ENCODE data around the gene MBD1.
"Not testable (repeated sequence)": the region's sequence is repeated elsewhere in the genome, so short reads cannot be mapped to it uniquely, and the experiment has no call there.

The MBD1 gene

DNA sequence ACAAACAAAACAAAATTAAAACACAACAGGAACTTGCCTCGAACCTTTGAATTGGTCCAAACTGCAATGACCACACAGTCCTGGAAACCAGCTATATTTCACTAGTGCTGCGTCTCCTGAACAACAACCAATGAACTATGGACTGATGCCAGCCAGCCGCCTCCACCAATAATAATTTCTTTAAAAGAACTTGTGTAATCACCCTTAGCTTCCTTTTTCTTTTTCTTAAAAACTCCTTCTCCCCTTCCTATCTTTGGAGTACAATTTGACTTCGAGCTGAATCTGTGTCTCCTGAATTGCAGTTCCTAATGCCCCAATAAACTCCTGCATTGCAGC lies 7.8 kb upstream of the MBD1 start:
- TF ChIP-seq, protein P1, sequence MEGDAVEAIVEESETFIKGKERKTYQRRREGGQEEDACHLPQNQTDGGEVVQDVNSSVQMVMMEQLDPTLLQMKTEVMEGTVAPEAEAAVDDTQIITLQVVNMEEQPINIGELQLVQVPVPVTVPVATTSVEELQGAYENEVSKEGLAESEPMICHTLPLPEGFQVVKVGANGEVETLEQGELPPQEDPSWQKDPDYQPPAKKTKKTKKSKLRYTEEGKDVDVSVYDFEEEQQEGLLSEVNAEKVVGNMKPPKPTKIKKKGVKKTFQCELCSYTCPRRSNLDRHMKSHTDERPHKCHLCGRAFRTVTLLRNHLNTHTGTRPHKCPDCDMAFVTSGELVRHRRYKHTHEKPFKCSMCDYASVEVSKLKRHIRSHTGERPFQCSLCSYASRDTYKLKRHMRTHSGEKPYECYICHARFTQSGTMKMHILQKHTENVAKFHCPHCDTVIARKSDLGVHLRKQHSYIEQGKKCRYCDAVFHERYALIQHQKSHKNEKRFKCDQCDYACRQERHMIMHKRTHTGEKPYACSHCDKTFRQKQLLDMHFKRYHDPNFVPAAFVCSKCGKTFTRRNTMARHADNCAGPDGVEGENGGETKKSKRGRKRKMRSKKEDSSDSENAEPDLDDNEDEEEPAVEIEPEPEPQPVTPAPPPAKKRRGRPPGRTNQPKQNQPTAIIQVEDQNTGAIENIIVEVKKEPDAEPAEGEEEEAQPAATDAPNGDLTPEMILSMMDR (conservative IDR thresholded peaks at IDR 0.05; ENCODE audit: low read length) = no peak
- no peak for TF ChIP-seq EZH2phosphoT487 (IDR thresholded peaks at IDR 0.05; ENCODE audit: borderline replicate concordance)
- Histone ChIP-seq H3K9me2 (replicated peaks; ENCODE audit: low read depth, low read length) (no peaks in the 10 kb centered on the region), H2AFZ (ENCODE audit: low read length) (no peak overlapping the region), H3K4me2 (ENCODE audit: low read depth, low read length, poor library complexity, severe bottlenecking) (no peak overlapping the region), H3K27me3 (ENCODE audit: insufficient read depth, low read length, poor library complexity, severe bottlenecking) (no peaks in the 10 kb centered on the region), H3K4me1 (ENCODE audit: insufficient read depth, low read length, poor library complexity, severe bottlenecking) (peaks cover 9% of the 10 kb centered on the region), H3K36me3 (ENCODE audit: insufficient read depth, low read length) (peaks cover 8% of the 10 kb centered on the region; the same call in 1 of the 2 replicates), H3K4me3 (ENCODE audit: low read length, poor library complexity, severe bottlenecking) (no peak overlapping the region), H3K79me2 (ENCODE audit: insufficient read depth, low read length) (peaks cover 30% of the 10 kb centered on the region), H4K20me1 (ENCODE audit: insufficient read depth, low read length, poor library complexity, severe bottlenecking) (peaks cover 2% of the 10 kb centered on the region), H3K9me3 (ENCODE audit: insufficient read depth, low read depth, low read length) (no peaks in the 10 kb centered on the region), H3F3A (ENCODE audit: low read depth) (no peaks in the 10 kb centered on the region), H3K9ac (ENCODE audit: low read depth, low read length, poor library complexity, severe bottlenecking) (no peak overlapping the region)

- not testable (repeated sequence) for H4K20me1 ChIP-seq (ENCODE audit: insufficient read depth, low read length, poor library complexity, severe bottlenecking); H3K9me3 ChIP-seq (ENCODE audit: insufficient read depth, low read depth, low read length); H3K27me3 ChIP-seq (ENCODE audit: insufficient read depth, low read length, poor library complexity, severe bottlenecking); H3K4me1 ChIP-seq (ENCODE audit: insufficient read depth, low read length, poor library complexity, severe bottlenecking); H3K9me2 ChIP-seq (replicated peaks; ENCODE audit: low read depth, low read length); H3F3A ChIP-seq (ENCODE audit: low read depth)
- Histone ChIP-seq H3K79me2 (ENCODE audit: insufficient read depth, low read length) (peaks cover 30% of the 10 kb centered on the region), H3K4me2 (ENCODE audit: low read depth, low read length, poor library complexity, severe bottlenecking) (peak overlapping the region; percentile 69), H2AFZ (ENCODE audit: low read length) (peak overlapping the region; percentile 99), H3K36me3 (ENCODE audit: insufficient read depth, low read length) (peaks cover 13% of the 10 kb centered on the region; the same call in 1 of the 2 replicates), H3K4me3 (ENCODE audit: low read length, poor library complexity, severe bottlenecking) (peak overlapping the region; percentile 97), H3K9ac (ENCODE audit: low read depth, low read length, poor library complexity, severe bottlenecking) (peak overlapping the region; percentile 69)
Observed at GRCh38 chr18:50288348-50289107, 7.2 kb upstream of the MBD1 start.

DNA sequence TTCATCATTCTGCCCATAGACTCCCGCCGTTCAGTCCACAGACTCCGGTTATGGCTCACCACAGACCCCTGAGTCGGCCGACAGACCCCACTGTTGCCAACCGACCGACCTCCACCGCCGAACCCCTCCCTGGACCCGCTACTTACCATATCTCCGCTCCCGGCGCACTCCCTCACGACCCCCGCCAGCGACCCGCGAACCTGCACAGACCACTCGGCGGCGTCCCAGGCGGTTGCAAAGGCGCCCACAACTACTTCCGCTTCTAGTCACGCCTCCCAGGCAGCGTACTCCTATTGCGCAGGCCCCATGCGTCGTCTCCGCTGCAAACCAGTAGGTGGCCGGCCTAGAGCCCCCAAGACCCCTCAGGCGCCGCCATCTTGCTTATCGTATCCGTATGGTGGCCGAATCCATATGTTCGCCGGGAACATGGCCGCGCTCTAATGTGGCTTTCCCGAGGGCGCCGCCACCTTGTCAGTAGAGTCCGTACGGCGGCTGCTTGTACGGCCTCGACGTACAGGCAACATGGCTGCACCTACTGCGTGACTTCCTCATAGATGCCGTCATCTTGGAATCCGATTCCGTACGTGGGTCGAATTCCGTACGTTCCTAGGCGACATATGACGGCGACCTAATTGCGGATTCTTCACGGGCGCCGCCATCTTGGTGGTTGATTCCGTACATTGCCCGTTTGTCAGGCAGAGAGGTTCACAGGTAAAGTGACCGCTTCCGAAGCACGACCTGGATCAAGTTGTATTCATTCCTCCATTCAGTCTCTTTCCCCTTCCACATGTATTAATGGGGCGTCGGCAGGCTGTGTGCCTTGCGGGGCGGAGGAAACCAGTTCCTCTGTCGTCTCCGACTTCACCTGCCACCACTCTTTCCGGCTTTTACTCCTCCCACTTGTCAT lies 6.4 kb upstream of the MBD1 start, which contains the start of gene CXXC1:
TSS of gene CXXC1 (minus strand) at position 252 of the 907 bp plus-strand sequence. CDS start at position 149, 103 bp downstream.
- Histone ChIP-seq H3K36me3 (ENCODE audit: insufficient read depth, low read length) (peaks cover 22% of the 10 kb centered on the region; the same call in 1 of the 2 replicates), H3K9ac (ENCODE audit: low read depth, low read length, poor library complexity, severe bottlenecking) (peak within 1 kb of the TSS; percentile 95), H3K27me3 (ENCODE audit: insufficient read depth, low read length, poor library complexity, severe bottlenecking) (no peaks in the 10 kb centered on the region), H3K9me3 (ENCODE audit: insufficient read depth, low read depth, low read length) (no peaks in the 10 kb centered on the region), H3F3A (ENCODE audit: low read depth) (no peaks in the 10 kb centered on the region), H3K4me3 (ENCODE audit: low read length, poor library complexity, severe bottlenecking) (peak within 1 kb of the TSS; percentile 97), H3K9me2 (replicated peaks; ENCODE audit: low read depth, low read length) (no peaks in the 10 kb centered on the region), H3K4me2 (ENCODE audit: low read depth, low read length, poor library complexity, severe bottlenecking) (peak within 1 kb of the TSS; percentile 74), H3K79me2 (ENCODE audit: insufficient read depth, low read length) (peaks cover 30% of the 10 kb centered on the region), H2AFZ (ENCODE audit: low read length) (peak within 1 kb of the TSS; percentile 99), H4K20me1 (ENCODE audit: insufficient read depth, low read length, poor library complexity, severe bottlenecking) (peaks cover 2% of the 10 kb centered on the region), H3K4me1 (ENCODE audit: insufficient read depth, low read length, poor library complexity, severe bottlenecking) (peaks cover 9% of the 10 kb centered on the region)
- no peak for TF ChIP-seq EZH2phosphoT487 (IDR thresholded peaks at IDR 0.05; ENCODE audit: borderline replicate concordance)
- TF ChIP-seq, protein P1 (conservative IDR thresholded peaks at IDR 0.05; ENCODE audit: low read length) = peak; percentile 53
